HCT116 (cell line): Measurements from ENCODE around the gene MLKL. TPM values are rescaled to one million over a fixed set of nuclear protein-coding genes. Genes with fewer than 3 reads are reported as not detected.

Experiments
- ATAC-seq: fragments of 200-7000 bp; cut with Tn5 transposase; 2 replicates; pipeline ENCODE4 v1.9.1; 2020; ENCODE audit warnings: mild to moderate bottlenecking, moderate library complexity
- BruUV-seq: library from RNA; stranded (reverse); fragments of 400-500 nt; replicated peaks from 2 replicates; lab custom pipeline; 2021; lab: Mats Ljungman, UMichigan
- CTCF ChIA-PET: fragments of 300-600 bp; sonication (Branson Sonifier 250); formaldehyde crosslinking; loops from one replicate; lab custom pipeline; 2021; ENCODE audit warnings: antibody characterized with exemption; lab: Charles Lee
- POLR2A ChIA-PET: fragments of 300-600, 350-600 bp; sonication (Branson Sonifier 250); formaldehyde crosslinking; loops from one replicate; lab custom pipeline; 2021; ENCODE audit warnings: antibody characterized with exemption; lab: Charles Lee
- RAD21 ChIA-PET, 2 experiments: fragments of 300-600 bp; sonication (Branson Sonifier 250); formaldehyde crosslinking; loops; one replicate each; lab custom pipeline; 2023; ENCODE audit warnings: low total read pairs in 2 of 2; ENCODE audit not compliant: uncharacterized antibody in 2 of 2, unreplicated experiment in 2 of 2, low non-redundant PET in 1 of 2; lab: Charles Lee
- DNase-seq: peaks from one replicate; pipeline ENCODE4 v3.0.0-alpha.2; 2010; ENCODE audit warnings: low read depth, low spot score
- H2AFZ ChIP-seq: fragments of 200-600 bp; shearing (Covaris generic), sonication (generic); 2 replicates; pipeline ENCODE4 v1.6.1; 2017; ENCODE audit warnings: low read depth, mixed run types, mixed read lengths, antibody characterized with exemption, low read length; ENCODE audit not compliant: poor library complexity, severe bottlenecking
- H3K27ac ChIP-seq: 2 replicates; pipeline ENCODE4 v1.5.1; 2012; ENCODE audit warnings: low read depth, low read length
- H3K27me3 ChIP-seq: fragments of 200-600 bp; sonication (generic); 2 replicates; pipeline ENCODE4 v1.6.1; 2016; ENCODE audit warnings: mixed run types, low read length, mixed read lengths; ENCODE audit not compliant: insufficient read depth
- H3K36me3 ChIP-seq, 2 experiments: fragments of 200-500 bp in 1 of 2; fragments of 200-600 bp in 1 of 2; sonication (Bioruptor generic) in 1 of 2; sonication (generic) in 1 of 2; 2 replicates each; pipeline versions ENCODE4 v1.5.1 to v1.6.1; 2014 to 2016; ENCODE audit warnings: low read length in 2 of 2, inconsistent platforms in 1 of 2, mixed read lengths in 1 of 2, mixed run types in 1 of 2; ENCODE audit not compliant: insufficient read depth in 2 of 2, control insufficient read depth in 1 of 2
- H3K4me1 ChIP-seq, 2 experiments: fragments of 200-600 bp in 1 of 2; sonication (generic) in 1 of 2; 2 replicates each; pipeline versions ENCODE4 v1.5.1 to v1.6.1; 2012 to 2017; ENCODE audit warnings: low read length in 2 of 2, inconsistent platforms in 1 of 2, mild to moderate bottlenecking in 1 of 2, mixed read lengths in 1 of 2, mixed run types in 1 of 2, moderate library complexity in 1 of 2; ENCODE audit not compliant: insufficient read depth in 2 of 2, control insufficient read depth in 1 of 2
- H3K4me2 ChIP-seq: fragments of 200-600 bp; sonication (generic); 2 replicates; pipeline ENCODE4 v1.6.1; 2017; ENCODE audit warnings: mixed run types, low read length, mixed read lengths
- H3K4me3 ChIP-seq, 2 experiments: fragments of 200-600 bp in 1 of 2; sonication (generic) in 1 of 2; replicated peaks in 1 of 2; 2 replicates each; pipeline ENCODE4 v1.5.1; 2011 to 2016; ENCODE audit warnings: low read length in 2 of 2, control low read depth in 1 of 2, low read depth in 1 of 2, mild to moderate bottlenecking in 1 of 2, mixed read lengths in 1 of 2, mixed run types in 1 of 2
- H3K79me2 ChIP-seq: fragments of 200-600 bp; sonication (generic); 2 replicates; pipeline ENCODE4 v1.6.1; 2017; ENCODE audit warnings: mild to moderate bottlenecking, mixed run types, low read length, moderate library complexity, mixed read lengths; ENCODE audit not compliant: insufficient read depth
- H3K9ac ChIP-seq: fragments of 200-600 bp; sonication (generic); 2 replicates; pipeline ENCODE4 v1.6.1; 2016; ENCODE audit warnings: low read length, mixed read lengths
- H3K9me2 ChIP-seq: fragments of 200-600 bp; sonication (generic), shearing (Covaris generic); 2 replicates; pipeline ENCODE4 v1.6.1; 2017; ENCODE audit warnings: mixed run types, mild to moderate bottlenecking, moderate library complexity; ENCODE audit not compliant: insufficient read depth
- H3K9me3 ChIP-seq, 2 experiments: fragments of 200-500 bp in 1 of 2; fragments of 200-600 bp in 1 of 2; sonication (Bioruptor generic) in 1 of 2; sonication (generic) in 1 of 2; 2 replicates each; pipeline ENCODE4 v1.6.1; 2014 to 2017; ENCODE audit warnings: low read length in 2 of 2, mixed read lengths in 2 of 2, inconsistent platforms in 1 of 2, low read depth in 1 of 2, mild to moderate bottlenecking in 1 of 2, mixed run types in 1 of 2, moderate library complexity in 1 of 2; ENCODE audit not compliant: control insufficient read depth in 1 of 2, insufficient read depth in 1 of 2
- H4K20me1 ChIP-seq: fragments of 200-600 bp; sonication (generic), shearing (Covaris generic); 2 replicates; pipeline ENCODE4 v1.6.1; 2017; ENCODE audit warnings: mixed run types, mild to moderate bottlenecking, moderate library complexity; ENCODE audit not compliant: insufficient read depth
- CBX3 ChIP-seq: IDR thresholded peaks from 2 replicates; pipeline ENCODE4 v1.6.1; 2012; ENCODE audit warnings: low read depth
- CTCF ChIP-seq, 3 experiments: fragments of 200-600 bp in 1 of 3; sonication (generic) in 1 of 3; IDR thresholded peaks in 2 of 3; conservative IDR thresholded peaks in 1 of 3; 2 replicates each; pipeline ENCODE4 v1.5.1; 2012 to 2017; ENCODE audit warnings: low read depth in 2 of 3, low read length in 2 of 3, antibody characterized with exemption in 1 of 3, borderline replicate concordance in 1 of 3, control low read depth in 1 of 3, mild to moderate bottlenecking in 1 of 3, mixed read lengths in 1 of 3, mixed run types in 1 of 3, moderate library complexity in 1 of 3; ENCODE audit not compliant: insufficient read depth in 1 of 3
- EGR1 ChIP-seq: IDR thresholded peaks from 2 replicates; pipeline ENCODE4 v1.6.1; 2012; ENCODE audit warnings: low read depth
- ELF1 ChIP-seq: IDR thresholded peaks from 2 replicates; pipeline ENCODE4 v1.6.1; 2012; ENCODE audit warnings: low read depth, borderline replicate concordance
- EZH2 ChIP-seq: fragments of 200-600 bp; sonication (generic); IDR thresholded peaks from 2 replicates; pipeline ENCODE4 v1.6.1; 2017; ENCODE audit warnings: antibody characterized with exemption, mixed run types
- EZH2phosphoT487 ChIP-seq: fragments of 200-600 bp; IDR thresholded peaks from 2 replicates; pipeline ENCODE4 v1.6.1; 2018; ENCODE audit warnings: antibody characterized with exemption, borderline replicate concordance
- JUND ChIP-seq: IDR thresholded peaks from 2 replicates; pipeline ENCODE4 v1.6.1; 2012
- MAX ChIP-seq: IDR thresholded peaks from 2 replicates; pipeline ENCODE4 v1.6.1; 2012
- POLR2A ChIP-seq: IDR thresholded peaks from 2 replicates; pipeline ENCODE4 v1.7.0; 2011; ENCODE audit warnings: borderline replicate concordance; ENCODE audit not compliant: insufficient read depth, insufficient read length; ENCODE audit errors: extremely low read depth
- POLR2AphosphoS5 ChIP-seq: IDR thresholded peaks from 2 replicates; pipeline ENCODE4 v1.6.1; 2011; ENCODE audit warnings: mild to moderate bottlenecking, low read depth, low read length, moderate library complexity
- SIN3A ChIP-seq: IDR thresholded peaks from 2 replicates; pipeline ENCODE4 v1.6.1; 2012; ENCODE audit warnings: low read depth
- TCF7L2 ChIP-seq: IDR thresholded peaks from 2 replicates; pipeline ENCODE4 v1.7.0; 2011; ENCODE audit warnings: borderline replicate concordance, inconsistent platforms; ENCODE audit not compliant: insufficient read depth, insufficient read length; ENCODE audit errors: extremely low read depth
- ZBTB33 ChIP-seq: IDR thresholded peaks from 2 replicates; pipeline ENCODE4 v1.6.1; 2011; ENCODE audit warnings: mild to moderate bottlenecking, low read length, moderate library complexity; ENCODE audit not compliant: insufficient replicate concordance; ENCODE audit errors: extremely low read depth
- intact Hi-C: fragments of 100-400 bp; cut with micrococcal nuclease; formaldehyde crosslinking; loops from 2 replicates; pipeline ENCODE4 v1.10.0; 2022
- total RNA-seq: library from RNA; stranded (reverse); gene quantifications from one replicate; pipeline ENCODE4 v1.2.1, GENCODE V29; 2021; ENCODE audit not compliant: unreplicated experiment

MLKL gene
- total RNA-seq, 1 experiment from 2014 or later: 8.3 TPM

- TF ChIP-seq CTCF (IDR thresholded peaks at IDR 0.05 in 2 of 3, conservative IDR thresholded peaks at IDR 0.05 in 1 of 3; ENCODE audit: borderline replicate concordance in 1 of 3, insufficient read depth in 1 of 3, low read depth in 2 of 3, low read length in 2 of 3) (no peak), ELF1 (no peak), MAX (no peak), POLR2A (no peak), SIN3A (no peak)
- TF ChIP-seq, all 23 proteins: peak for 0
Observed at GRCh38 chr16:74729783-74730683, 29.4 kb upstream of the MLKL start (continued).

- Histone ChIP-seq H2AFZ (no peak overlapping the region), H3K27ac (no peak overlapping the region), H3K9ac (no peak overlapping the region), H3K9me3 (peaks cover 4 to 8% of the 10 kb centered on the region in 2 experiments; a peak in 2 of 4 replicates), H4K20me1 (no peaks in the 10 kb centered on the region), H3K4me2 (no peak overlapping the region), H3K36me3 (no peaks in the 10 kb centered on the region), H3K4me1 (peaks cover 5 to 9% of the 10 kb centered on the region in 2 experiments; a peak in 2 of 4 replicates), H3K4me3 (no peak overlapping the region), H3K9me2 (no peaks in the 10 kb centered on the region), H3K27me3 (no peaks in the 10 kb centered on the region), H3K79me2 (no peaks in the 10 kb centered on the region)
- DNase-seq: no peak
- POLR2A ChIA-PET: no interaction called here
- CTCF ChIA-PET: no interaction called here
- intact Hi-C loops: no loop called here
- no peak for ATAC-seq
- RAD21 ChIA-PET: no interaction called here
- BruUV-seq: no TSS peak
- TF ChIP-seq EGR1 (no peak), TCF7L2 (no peak), ELF1 (no peak), POLR2AphosphoS5 (no peak), CBX3 (no peak), ZBTB33 (no peak), MAX (no peak), JUND (no peak), POLR2A (no peak), EZH2 (no peak), CTCF (IDR thresholded peaks at IDR 0.05 in 2 of 3, conservative IDR thresholded peaks at IDR 0.05 in 1 of 3; ENCODE audit: borderline replicate concordance in 1 of 3, insufficient read depth in 1 of 3, low read depth in 2 of 3, low read length in 2 of 3) (no peak), EZH2phosphoT487 (no peak), SIN3A (no peak)
Observed at GRCh38 chr16:74727903-74728302, 27.2 kb upstream of the MLKL start.
